A673 (cell line): ENCODE data around the gene TMEM89.

Source experiments
- CTCF ChIP-seq: fragments of 300-800, 200-600 bp; sonication (generic); conservative IDR thresholded peaks from 2 replicates; pipeline ENCODE4 v1.5.1; 2017; ENCODE audit warnings: low read depth, mild to moderate bottlenecking, antibody characterized with exemption, low read length, moderate library complexity, mixed read lengths
- EZH2 ChIP-seq: fragments of 200-600 bp; sonication (generic); IDR thresholded peaks from 2 replicates; pipeline ENCODE4 v1.6.1; 2017; ENCODE audit warnings: borderline replicate concordance, low read depth, mild to moderate bottlenecking, mixed read lengths, antibody characterized with exemption, low read length; ENCODE audit not compliant: poor library complexity, severe bottlenecking

GRCh38 chr3:48636149-48636655 is 14.6 kb upstream of the TMEM89 start:
- TF ChIP-seq EZH2 (no peak), CTCF (no peak)
